A549 treated with GW870086 at 1 μM for 4 hours (cell line): Measurements from ENCODE around the gene THBS2. TPM values are rescaled to one million over a fixed set of nuclear protein-coding genes. Genes with fewer than 3 reads are reported as not detected.

Source experiments
- total RNA-seq: library from RNA; stranded (reverse); fragments of 200-300 nt; extraction: Qiagen RNA extraction; gene quantifications from 5 replicates; pipeline ENCODE4 v1.2.3, GENCODE V29; 2022; ENCODE audit warnings: low read depth

Gene THBS2
- 0.02 to 0.08 TPM (median 0.03 TPM) in 3 of 5 replicates, not detected in the others for total RNA-seq

DNA sequence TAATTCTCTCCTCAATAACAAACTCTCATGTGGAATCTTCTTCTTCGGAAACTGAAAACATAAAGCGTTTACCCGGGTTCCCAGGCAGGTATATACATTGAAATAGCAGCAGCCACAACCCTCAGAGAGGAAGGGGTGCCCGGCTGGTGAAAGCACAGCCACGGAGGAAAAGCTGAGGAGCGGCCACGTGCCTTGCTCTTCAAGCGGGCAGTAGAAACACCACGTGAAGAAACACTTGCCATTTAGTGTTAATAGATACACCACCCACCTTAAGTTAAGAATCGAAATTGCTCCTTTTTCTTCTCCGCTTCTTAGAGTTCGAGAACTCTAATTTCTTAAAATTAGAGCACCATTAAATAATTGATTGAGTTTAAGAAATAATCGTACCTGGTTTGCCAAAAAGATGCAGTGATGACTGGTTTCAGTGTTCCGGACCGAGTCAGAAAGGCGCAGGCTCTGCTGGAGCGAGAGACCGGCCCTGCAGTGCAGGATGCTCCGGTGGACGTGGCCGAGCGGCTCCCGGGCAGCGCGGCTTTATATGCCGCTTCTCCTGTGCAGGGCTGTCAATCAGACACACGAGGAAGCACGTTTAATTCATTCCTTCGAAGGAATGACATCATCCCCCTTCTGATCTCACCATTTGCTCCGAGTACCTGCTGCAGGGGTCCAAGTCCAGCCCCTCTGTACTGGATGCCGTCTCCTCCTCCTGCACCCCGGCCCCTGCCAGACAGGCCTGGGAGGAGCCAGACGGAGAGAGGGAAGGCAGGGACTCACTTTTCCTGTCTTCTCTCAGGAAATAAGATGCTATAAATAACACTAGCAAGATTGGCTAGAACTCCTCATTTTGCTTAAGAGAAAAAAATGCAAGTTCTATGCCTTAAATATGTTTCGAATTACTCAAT lies at the start of gene THBS2:
Gene THBS2, minus strand, starts transcription at position 510 of the 902 bp plus-strand sequence. CDS start 3,062 bp downstream, outside the sequence.

